Naive thymus-derived CD4-positive, alpha-beta T cell (primary cell): ENCODE data around the gene NLRP8. TPM values are rescaled to one million over a fixed set of nuclear protein-coding genes. Genes with fewer than 3 reads are reported as not detected.

Experiments
- ATAC-seq: fragments of 150-1000 bp; cut with Tn5 transposase; 2 replicates; pipeline ENCODE4 v1.10.0; 2021; ENCODE audit warnings: mild to moderate bottlenecking, moderate library complexity
- CTCF ChIA-PET: fragments of 350-600 bp; sonication (Branson Sonifier 250); formaldehyde crosslinking; loops from one replicate; lab custom pipeline; 2021; ENCODE audit warnings: antibody characterized with exemption; lab: Charles Lee
- POLR2A ChIA-PET: fragments of 350-600 bp; sonication (Branson Sonifier 250); formaldehyde crosslinking; loops from one replicate; lab custom pipeline; 2021; ENCODE audit warnings: antibody characterized with exemption, inconsistent platforms; lab: Charles Lee
- DNase-seq, 9 donors: peaks; one replicate each; pipeline versions ENCODE4 v3.0.0 to v3.0.0-alpha.2; 2020 to 2022; ENCODE audit warnings: mixed read lengths in 1 of 9
- H3K27ac ChIP-seq: one replicate; pipeline ENCODE4 v1.7.0; 2013; ENCODE audit warnings: mild to moderate bottlenecking, low read depth, low read length, moderate library complexity
- H3K27me3 ChIP-seq, 2 donors: one replicate each; pipeline ENCODE4 v1.7.0; 2013; ENCODE audit warnings: low read length in 2 of 2, mild to moderate bottlenecking in 2 of 2, moderate library complexity in 2 of 2; ENCODE audit not compliant: control insufficient read depth in 2 of 2, insufficient read depth in 2 of 2
- H3K36me3 ChIP-seq, 3 experiments: 1 replicate in 2 of 3; 2 replicates in 1 of 3; pipeline ENCODE4 v1.7.0; 2013; ENCODE audit warnings: low read length in 3 of 3, mild to moderate bottlenecking in 3 of 3, moderate library complexity in 1 of 3; ENCODE audit not compliant: insufficient read depth in 3 of 3, control insufficient read depth in 2 of 3
- H3K4me1 ChIP-seq, 2 donors: one replicate each; pipeline ENCODE4 v1.7.0; 2013; ENCODE audit warnings: low read length in 2 of 2, mild to moderate bottlenecking in 2 of 2, moderate library complexity in 1 of 2; ENCODE audit not compliant: control insufficient read depth in 2 of 2, insufficient read depth in 2 of 2
- H3K4me3 ChIP-seq: 2 replicates; pipeline ENCODE4 v1.7.0; 2013; ENCODE audit warnings: mild to moderate bottlenecking, low read length
- H3K9me3 ChIP-seq, 3 experiments: 1 replicate in 2 of 3; 2 replicates in 1 of 3; pipeline ENCODE4 v1.7.0; 2013; ENCODE audit warnings: low read length in 3 of 3; ENCODE audit not compliant: control insufficient read depth in 2 of 3
- H3K27ac Mint-ChIP-seq, 9 donors: one replicate each; pipeline ENCODE4 v1.8.0; 2020 to 2022; ENCODE audit warnings: mixed read lengths in 9 of 9, mild to moderate bottlenecking in 8 of 9, moderate library complexity in 5 of 9, inconsistent platforms in 2 of 9
- H3K27me3 Mint-ChIP-seq, 5 donors: one replicate each; pipeline ENCODE4 v1.8.0; 2021 to 2022; ENCODE audit warnings: mixed read lengths in 5 of 5, mild to moderate bottlenecking in 1 of 5
- H3K36me3 Mint-ChIP-seq, 5 donors: one replicate each; pipeline ENCODE4 v1.8.0; 2020 to 2022; ENCODE audit warnings: mixed read lengths in 5 of 5, mild to moderate bottlenecking in 3 of 5, inconsistent platforms in 1 of 5
- H3K4me1 Mint-ChIP-seq, 7 donors: one replicate each; pipeline ENCODE4 v1.8.0; 2020 to 2022; ENCODE audit warnings: mixed read lengths in 7 of 7, mild to moderate bottlenecking in 3 of 7, inconsistent platforms in 1 of 7
- H3K4me3 Mint-ChIP-seq, 10 donors: one replicate each; pipeline ENCODE4 v1.8.0; 2020 to 2022; ENCODE audit warnings: mild to moderate bottlenecking in 10 of 10, mixed read lengths in 10 of 10, moderate library complexity in 6 of 10, inconsistent platforms in 2 of 10
- H3K9me3 Mint-ChIP-seq, 11 donors: one replicate each; pipeline ENCODE4 v1.8.0; 2020 to 2022; ENCODE audit warnings: mixed read lengths in 11 of 11, mild to moderate bottlenecking in 4 of 11, inconsistent platforms in 1 of 11, moderate library complexity in 1 of 11
- intact Hi-C, 2 donors: fragments of 100-400 bp; cut with micrococcal nuclease; formaldehyde crosslinking; loops; one replicate each; pipeline ENCODE4 v1.15.1; 2023
- polyA plus RNA-seq, 2 donors: library from polyadenylated mRNA; unstranded; fragments of 300-500 nt; fragmentation: Illumina TruSeq; gene quantifications; one replicate each; pipeline ENCODE4 v1.2.3, GENCODE V29; 2021
- total RNA-seq, 6 experiments: library from RNA in 5 of 6; stranded (reverse) in 5 of 6; gene quantifications; 1 replicate in 5 of 6; 2 replicates in 1 of 6; pipeline ENCODE4 v1.2.3 and lab custom pipeline; 2021 to 2026

Gene NLRP8
- total and polyA plus RNA-seq, 7 experiments from 2014 or later = not detected

- Mint-ChIP-seq H3K4me1 (no peaks in the 10 kb centered on the region), H3K27ac (no peak overlapping the region), H3K4me3 (no peak overlapping the region), H3K27me3 (no peaks in the 10 kb centered on the region), H3K9me3 (peaks cover 0 to 40% (median 13%) of the 10 kb centered on the region in 11 donors), H3K36me3 (no peaks in the 10 kb centered on the region)
- no peak for ATAC-seq
- no peak for DNase-seq
- H3K4me1 ChIP-seq = no peaks in the 10 kb centered on the region
- H3K36me3 ChIP-seq = no peaks in the 10 kb centered on the region
- H3K27ac ChIP-seq = no peak overlapping the region
- POLR2A ChIA-PET = no interaction called here
- no peaks in the 10 kb centered on the region for H3K9me3 ChIP-seq
- CTCF ChIA-PET = no interaction called here
- H3K4me3 ChIP-seq = no peak overlapping the region
- intact Hi-C loops = no loop called here
- H3K27me3 ChIP-seq = no peaks in the 10 kb centered on the region
These were observed 12.5 kb downstream of the NLRP8 start for GRCh38 chr19:55959996-55960675.

GRCh38 chr19:55962186-55962585 is 14.6 kb downstream of the NLRP8 start:
- Histone ChIP-seq H3K36me3 (no peaks in the 10 kb centered on the region), H3K27me3 (no peaks in the 10 kb centered on the region), H3K27ac (no peak overlapping the region), H3K4me3 (no peak overlapping the region), H3K4me1 (no peaks in the 10 kb centered on the region), H3K9me3 (no peaks in the 10 kb centered on the region)
- Mint-ChIP-seq H3K36me3 (no peaks in the 10 kb centered on the region), H3K27ac (no peak overlapping the region), H3K4me1 (no peaks in the 10 kb centered on the region), H3K9me3 (peaks cover 0 to 43% (median 13%) of the 10 kb centered on the region in 11 donors), H3K27me3 (no peaks in the 10 kb centered on the region), H3K4me3 (no peak overlapping the region)
- CTCF ChIA-PET = no interaction called here
- DNase-seq = no peak
- intact Hi-C loops = no loop called here
- POLR2A ChIA-PET = no interaction called here
- ATAC-seq = no peak

- H3K36me3 Mint-ChIP-seq = peaks cover 0 to 8% (median 0%) of the 10 kb centered on the region in 5 donors
- intact Hi-C loops = no loop called here
- ChIA-PET POLR2A (no interaction called here), CTCF (no interaction called here)
- no peaks in the 10 kb centered on the region for H3K4me1 ChIP-seq
- H3K9me3 ChIP-seq = peaks cover 0 to 3% (median 0%) of the 10 kb centered on the region in 3 experiments
- DNase-seq = no peak
- no peak overlapping the region for H3K27ac ChIP-seq
- peaks cover 6 to 63% (median 28%) of the 10 kb centered on the region in 11 donors for H3K9me3 Mint-ChIP-seq
- no peak overlapping the region for H3K4me3 ChIP-seq
- no peaks in the 10 kb centered on the region for H3K36me3 ChIP-seq
- H3K27me3 ChIP-seq = no peaks in the 10 kb centered on the region
- no peak overlapping the region for H3K27ac Mint-ChIP-seq
- no peak for ATAC-seq
- H3K4me1 Mint-ChIP-seq = no peaks in the 10 kb centered on the region
- H3K27me3 Mint-ChIP-seq = peaks cover 0 to 17% (median 6%) of the 10 kb centered on the region in 5 donors
- no peak overlapping the region for H3K4me3 Mint-ChIP-seq
These were observed 26.4 kb downstream of the NLRP8 start for GRCh38 chr19:55973982-55974381.

DNA sequence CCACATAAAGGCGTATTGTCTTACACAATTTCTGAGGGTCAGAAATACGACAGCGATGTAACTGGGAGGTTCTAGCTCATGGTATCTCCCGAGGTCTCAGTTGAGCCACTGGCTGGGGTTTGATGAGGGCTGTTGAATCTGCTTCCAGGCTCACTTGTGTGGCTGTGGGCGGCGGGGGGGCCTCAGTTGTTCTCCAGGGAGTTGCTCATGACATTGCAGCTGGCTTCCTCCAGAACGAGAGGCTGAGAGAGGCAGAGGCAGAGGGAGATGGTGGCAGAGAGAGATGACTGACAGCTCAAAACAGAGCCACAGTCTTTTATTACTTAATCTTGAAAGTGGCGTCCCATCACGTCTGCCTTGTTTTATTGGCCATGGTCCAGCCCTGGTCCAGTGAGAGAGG is 32.8 kb downstream of the NLRP8 start:
- peaks cover 0 to 7% (median 0%) of the 10 kb centered on the region in 3 experiments for H3K9me3 ChIP-seq
- no peaks in the 10 kb centered on the region for H3K27me3 ChIP-seq
- H3K27ac ChIP-seq = no peak overlapping the region
- H3K4me1 Mint-ChIP-seq = peaks cover 0 to 2% (median 0%) of the 10 kb centered on the region in 7 donors
- no peak overlapping the region for H3K4me3 Mint-ChIP-seq
- DNase-seq = no peak
- H3K36me3 Mint-ChIP-seq = peaks cover 0 to 19% (median 2%) of the 10 kb centered on the region in 5 donors
- H3K9me3 Mint-ChIP-seq = peaks cover 12 to 49% (median 22%) of the 10 kb centered on the region in 11 donors
- no peak overlapping the region for H3K4me3 ChIP-seq
- CTCF ChIA-PET = no interaction called here
- H3K36me3 ChIP-seq = no peaks in the 10 kb centered on the region
- H3K4me1 ChIP-seq = no peaks in the 10 kb centered on the region
- POLR2A ChIA-PET = no interaction called here
- no peak overlapping the region for H3K27ac Mint-ChIP-seq
- peaks cover 0 to 9% (median 5%) of the 10 kb centered on the region in 5 donors for H3K27me3 Mint-ChIP-seq
- intact Hi-C loops = no loop called here
- ATAC-seq = no peak

- no peaks in the 10 kb centered on the region for H3K4me1 ChIP-seq
- no peaks in the 10 kb centered on the region for H3K9me3 ChIP-seq
- H3K36me3 ChIP-seq = no peaks in the 10 kb centered on the region
- Mint-ChIP-seq H3K27me3 (peaks cover 0 to 5% (median 2%) of the 10 kb centered on the region in 5 donors), H3K36me3 (peaks cover 0 to 10% (median 0%) of the 10 kb centered on the region in 5 donors), H3K27ac (no peak overlapping the region), H3K9me3 (peaks cover 0 to 49% (median 14%) of the 10 kb centered on the region in 11 donors), H3K4me1 (peaks cover 0 to 2% (median 0%) of the 10 kb centered on the region in 7 donors), H3K4me3 (no peak overlapping the region)
- H3K4me3 ChIP-seq = no peak overlapping the region
- POLR2A ChIA-PET = no interaction called here
- H3K27ac ChIP-seq = no peak overlapping the region
- ATAC-seq (no peak), DNase-seq (no peak)
- intact Hi-C loops = no loop called here
- CTCF ChIA-PET = no interaction called here
- no peaks in the 10 kb centered on the region for H3K27me3 ChIP-seq
These were observed 37.6 kb downstream of the NLRP8 start for GRCh38 chr19:55985254-55985653.

GRCh38 chr19:55986487-55986886 is 38.9 kb downstream of the NLRP8 start, which contains the start of gene NLRP5:
Gene NLRP5, plus strand, starts transcription at chr19:55986775.
- peaks cover 0 to 5% (median 0%) of the 10 kb centered on the region in 5 donors for H3K27me3 Mint-ChIP-seq
- H3K9me3 Mint-ChIP-seq = peaks cover 0 to 45% (median 14%) of the 10 kb centered on the region in 11 donors
- CTCF ChIA-PET = no interaction called here
- DNase-seq (no peak), ATAC-seq (no peak)
- POLR2A ChIA-PET = no interaction called here
- no peaks in the 10 kb centered on the region for H3K36me3 Mint-ChIP-seq
- Histone ChIP-seq H3K9me3 (no peaks in the 10 kb centered on the region), H3K36me3 (no peaks in the 10 kb centered on the region), H3K27me3 (no peaks in the 10 kb centered on the region), H3K4me1 (no peaks in the 10 kb centered on the region), H3K27ac (no peak within 1 kb of the TSS), H3K4me3 (no peak within 1 kb of the TSS)
- peaks cover 0 to 2% (median 0%) of the 10 kb centered on the region in 7 donors for H3K4me1 Mint-ChIP-seq
- intact Hi-C loops = no loop called here
- H3K4me3 Mint-ChIP-seq = no peak within 1 kb of the TSS
- H3K27ac Mint-ChIP-seq = no peak within 1 kb of the TSS

DNA sequence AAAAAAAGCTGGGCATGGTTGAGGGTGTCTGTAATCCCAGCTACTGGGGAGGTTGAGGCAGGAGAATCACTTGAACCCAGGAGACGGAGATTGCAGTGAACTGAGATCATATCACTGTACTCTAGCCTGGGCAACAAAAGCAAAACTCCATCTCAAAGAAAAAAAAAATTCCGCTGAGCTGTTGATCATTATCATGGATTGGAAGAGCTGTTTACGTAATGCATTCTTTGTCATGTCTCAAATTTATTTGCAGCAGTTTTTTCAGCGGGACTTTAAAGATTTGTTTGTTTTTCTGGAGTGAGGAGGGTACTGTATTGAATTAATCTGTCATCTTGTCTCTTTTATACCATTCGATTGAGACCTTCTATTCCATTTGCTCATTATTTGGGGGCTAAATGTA is 43.2 kb downstream of the NLRP8 start:
- no peaks in the 10 kb centered on the region for H3K9me3 ChIP-seq
- Mint-ChIP-seq H3K36me3 (peaks cover 0 to 5% (median 4%) of the 10 kb centered on the region in 5 donors), H3K4me3 (peak overlapping the region in 1 of 10 donors; percentile 13), H3K4me1 (no peaks in the 10 kb centered on the region), H3K27me3 (peaks cover 0 to 9% (median 0%) of the 10 kb centered on the region in 5 donors), H3K9me3 (peaks cover 10 to 58% (median 29%) of the 10 kb centered on the region in 11 donors), H3K27ac (no peak overlapping the region)
- ATAC-seq = no peak
- H3K27ac ChIP-seq = no peak overlapping the region
- H3K4me1 ChIP-seq = no peaks in the 10 kb centered on the region
- POLR2A ChIA-PET = no interaction called here
- no peaks in the 10 kb centered on the region for H3K27me3 ChIP-seq
- CTCF ChIA-PET = no interaction called here
- no peak overlapping the region for H3K4me3 ChIP-seq
- no peak for DNase-seq
- no peaks in the 10 kb centered on the region for H3K36me3 ChIP-seq
- intact Hi-C loops = no loop called here
